HTR-8/SVneo (cell line): ENCODE results near the gene FHIT.

Experiments used
- DNase-seq: peaks from one replicate; pipeline ENCODE4 v3.0.0; 2011; ENCODE audit warnings: low spot score, mixed read lengths; ENCODE audit not compliant: insufficient read length
- FAIRE-seq: peaks from 2 replicates; lab custom pipeline; 2011; peaks lifted over from hg19 to GRCh38; lab: Jason Lieb, UNC

The FHIT gene

DNA sequence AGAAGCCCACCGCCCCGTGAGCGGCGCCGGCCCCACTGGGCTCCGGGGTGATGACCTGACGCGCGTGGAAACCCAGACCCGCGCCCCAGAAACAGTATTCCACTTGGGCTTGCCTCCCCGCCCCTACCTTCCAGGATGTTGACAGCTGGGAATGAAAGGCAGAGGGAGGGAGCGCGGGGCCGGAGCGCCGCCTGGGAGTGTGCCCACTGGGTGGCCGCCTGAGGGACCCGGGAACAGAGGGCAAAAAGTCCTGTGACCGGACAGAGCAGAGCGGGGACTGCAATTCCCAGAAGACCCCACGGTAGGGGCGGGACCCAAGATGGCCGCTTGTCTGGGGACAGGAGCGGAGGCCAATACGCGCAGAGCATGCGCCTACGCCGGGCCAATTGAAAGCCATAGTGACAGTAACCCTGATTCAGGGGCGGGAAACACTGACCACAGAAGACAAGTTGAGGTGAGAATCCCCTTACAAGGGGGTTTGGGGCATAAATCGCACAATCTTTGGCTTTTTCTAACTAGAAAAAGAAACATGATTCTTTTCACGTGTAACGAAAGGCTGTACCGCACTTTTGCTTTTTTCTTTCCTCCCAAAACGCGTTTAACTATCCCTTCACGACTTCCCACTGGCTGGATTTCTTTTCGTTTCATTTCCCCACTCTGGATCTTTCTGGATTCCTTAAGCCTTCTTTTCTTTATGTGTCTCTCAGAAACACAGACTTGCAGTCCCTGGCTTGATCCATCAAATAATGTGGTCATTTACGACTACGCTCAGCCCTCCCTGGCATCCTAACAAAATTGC is at the start of gene FHIT:
Gene FHIT, minus strand, starts transcription at position 279 of the 799 bp plus-strand sequence.
- FAIRE-seq = peak; percentile 89
- peak; percentile 84 for DNase-seq

- DNase-seq = no peak
- FAIRE-seq = no peak
Measured at GRCh38 chr3:61300786-61301185, 49.5 kb upstream of the FHIT start.

GRCh38 chr3:61300006-61300380 is 48.7 kb upstream of the FHIT start:
- FAIRE-seq = no peak
- DNase-seq = no peak

DNA sequence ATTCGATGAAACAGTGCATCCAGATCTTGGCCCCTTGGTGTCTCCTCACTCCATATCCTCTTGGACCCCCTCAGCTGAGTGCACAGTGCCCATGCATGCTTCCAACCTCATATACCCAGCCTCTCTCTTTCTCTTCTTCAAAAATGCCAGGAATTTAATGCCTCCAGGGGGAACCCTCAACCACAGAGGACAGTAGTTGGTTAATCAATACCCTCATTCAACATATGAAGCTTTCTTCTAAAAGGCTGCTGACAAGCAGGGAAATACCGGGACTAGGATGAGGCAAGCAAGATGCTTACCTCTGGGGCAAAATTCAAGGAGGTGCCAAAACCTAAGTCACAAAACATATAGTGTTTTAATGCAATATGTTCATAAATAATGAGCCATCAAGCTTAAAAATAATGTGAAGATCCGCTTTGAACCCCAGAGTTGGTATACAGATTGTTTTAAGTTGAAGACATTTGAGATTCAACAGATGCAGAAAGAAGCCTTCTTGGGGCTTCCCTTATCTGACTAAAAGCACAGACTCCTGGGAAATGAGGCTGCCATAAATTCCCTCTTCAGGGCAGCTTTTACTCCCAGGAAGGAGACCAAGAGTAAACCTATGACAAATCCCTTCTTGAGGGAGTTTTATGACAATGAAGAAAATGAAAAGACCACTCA is 48.2 kb upstream of the FHIT start:
- FAIRE-seq (no peak), DNase-seq (no peak)

DNA sequence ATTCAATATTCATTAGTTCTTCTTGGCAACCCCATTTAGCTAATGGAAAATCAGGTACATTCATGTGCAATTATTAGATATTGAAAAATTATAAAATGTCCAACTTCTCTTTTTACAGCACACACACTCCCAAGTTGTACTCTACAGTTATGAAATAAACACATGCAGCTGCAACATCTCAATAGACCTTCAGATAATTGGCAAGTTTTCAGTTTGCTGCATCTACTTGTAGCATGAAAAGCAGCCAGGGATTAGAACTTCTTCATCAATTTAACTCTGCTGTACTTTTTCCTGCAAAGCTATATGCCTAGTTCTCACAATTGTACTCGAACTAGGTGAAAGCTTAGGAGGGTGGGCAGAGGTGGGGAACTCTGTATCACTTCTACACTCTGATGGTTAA is 46.6 kb upstream of the FHIT start:
- no peak for FAIRE-seq
- DNase-seq = no peak

DNA sequence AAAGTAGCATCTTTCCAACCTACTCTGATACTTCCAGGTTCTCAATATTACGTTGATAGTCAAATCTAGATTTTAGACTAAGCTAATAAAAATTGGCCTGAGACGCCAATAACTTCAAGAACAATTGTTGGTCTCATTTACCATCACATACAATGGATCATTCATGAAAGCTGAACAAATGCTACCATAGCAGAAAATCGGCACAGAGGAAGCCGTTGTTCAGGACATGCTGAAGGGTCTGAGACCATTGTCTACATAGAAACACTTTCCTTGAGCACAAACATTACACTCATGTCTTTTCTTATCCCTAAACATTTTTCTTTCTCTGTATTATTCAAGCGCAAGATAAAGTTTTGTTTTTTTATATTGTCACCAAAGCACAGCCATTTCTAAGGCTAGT is 37.2 kb upstream of the FHIT start:
- FAIRE-seq = no peak
- DNase-seq = no peak

- DNase-seq (no peak), FAIRE-seq (no peak)
Measured at GRCh38 chr3:61283876-61284275, 32.6 kb upstream of the FHIT start.

DNA sequence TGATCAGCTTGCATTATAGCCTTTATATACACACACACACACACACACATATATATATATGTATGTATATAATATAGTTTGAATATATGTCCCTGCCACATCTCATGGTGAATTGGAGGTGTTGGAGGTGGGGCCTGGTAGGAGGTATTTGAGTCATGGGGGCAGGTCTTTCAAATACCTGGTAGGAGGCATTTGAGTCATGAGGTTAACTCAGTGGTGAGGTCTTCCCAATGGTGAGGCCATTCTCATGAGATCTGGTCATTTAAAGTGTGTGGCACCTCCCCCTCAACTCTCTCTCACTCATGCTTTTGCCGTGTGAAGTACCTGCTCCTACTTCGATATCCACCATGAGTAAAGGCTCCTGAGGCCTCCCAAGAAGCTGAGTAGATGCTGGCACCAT is 27.5 kb upstream of the FHIT start:
- no peak for DNase-seq
- FAIRE-seq = no peak

GRCh38 chr3:61277411-61277810 is 26.2 kb upstream of the FHIT start:
- no peak for FAIRE-seq

DNA sequence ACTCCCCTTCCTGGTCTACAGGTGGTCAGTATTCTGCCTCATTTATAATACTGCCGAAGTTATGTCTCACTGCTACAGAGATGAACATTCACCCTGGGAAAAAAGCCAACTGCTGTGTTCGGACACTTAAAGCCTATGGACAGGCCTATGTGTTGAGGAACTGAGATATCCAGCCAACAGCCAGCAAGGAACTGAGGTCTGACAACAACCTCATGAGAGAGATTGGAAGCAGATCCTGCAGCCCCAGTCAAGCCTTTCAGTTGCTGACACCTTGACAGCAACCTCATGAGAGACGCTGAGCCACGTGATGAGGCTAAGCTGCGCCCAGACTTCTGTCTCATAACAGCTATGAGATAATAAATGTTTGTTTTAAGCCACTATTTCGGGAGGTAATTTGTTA is 18.2 kb upstream of the FHIT start:
- FAIRE-seq (no peak), DNase-seq (no peak)

More at GRCh38 chr3:61277411-61277810, 26.2 kb upstream of the FHIT start:
- no peak for DNase-seq

DNA sequence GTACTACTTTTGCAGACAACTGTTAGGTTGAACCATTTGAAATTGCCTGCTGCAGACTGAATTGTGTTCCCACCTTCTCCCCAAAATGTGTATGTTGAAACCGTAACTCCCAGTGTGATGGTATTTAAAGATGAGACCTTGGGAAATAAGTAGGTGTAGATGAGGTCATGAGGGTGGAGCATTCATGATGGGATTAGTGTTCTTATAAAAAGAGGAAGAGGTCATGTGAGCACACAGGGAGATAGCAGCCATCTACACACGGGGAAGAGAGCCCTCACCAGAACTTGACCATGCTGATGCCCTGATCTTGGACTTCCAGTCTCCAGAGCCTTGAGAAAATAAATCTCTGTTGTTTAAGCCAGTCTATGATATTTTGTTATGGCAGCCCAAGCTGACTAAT is 17.4 kb upstream of the FHIT start:
- DNase-seq = no peak

GRCh38 chr3:61264281-61264680 is 13.0 kb upstream of the FHIT start:
- FAIRE-seq (no peak), DNase-seq (no peak)

More for the DNA sequence above, 17.4 kb upstream of the FHIT start:
- FAIRE-seq = no peak

GRCh38 chr3:61257148-61257547 is 5.9 kb upstream of the FHIT start:
- FAIRE-seq (no peak), DNase-seq (no peak)

- no peak for FAIRE-seq
- DNase-seq = no peak
Measured at GRCh38 chr3:61253756-61254155, 2.5 kb upstream of the FHIT start.

- FAIRE-seq = no peak
- DNase-seq = no peak
Measured at GRCh38 chr3:61252836-61253235, 1.6 kb upstream of the FHIT start.

GRCh38 chr3:61250784-61251173 is 473 bp downstream of the FHIT start:
- DNase-seq = no peak
- no peak for FAIRE-seq

DNA sequence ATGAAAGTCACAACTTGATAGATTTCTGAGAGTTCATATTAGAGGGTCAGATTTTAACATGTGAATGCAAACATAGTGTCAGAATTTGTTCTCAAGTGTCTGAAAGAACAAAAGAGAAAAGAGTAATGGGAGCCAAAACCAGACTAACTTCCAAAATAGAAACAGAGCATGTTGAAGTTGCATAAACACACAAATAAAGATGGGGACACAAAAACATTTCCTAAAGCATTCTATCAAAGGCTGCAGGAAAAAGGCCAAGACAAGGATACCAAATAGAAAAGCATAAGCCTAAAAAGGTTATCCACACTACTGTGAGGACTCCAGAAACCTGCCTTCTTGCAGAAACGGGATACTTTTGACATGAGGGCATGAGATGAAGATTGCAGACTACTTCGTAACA is 2.8 kb downstream of the FHIT start:
- FAIRE-seq (no peak), DNase-seq (no peak)

- DNase-seq (no peak), FAIRE-seq (no peak)
Measured at GRCh38 chr3:61247191-61247590, 4.1 kb downstream of the FHIT start.

DNA sequence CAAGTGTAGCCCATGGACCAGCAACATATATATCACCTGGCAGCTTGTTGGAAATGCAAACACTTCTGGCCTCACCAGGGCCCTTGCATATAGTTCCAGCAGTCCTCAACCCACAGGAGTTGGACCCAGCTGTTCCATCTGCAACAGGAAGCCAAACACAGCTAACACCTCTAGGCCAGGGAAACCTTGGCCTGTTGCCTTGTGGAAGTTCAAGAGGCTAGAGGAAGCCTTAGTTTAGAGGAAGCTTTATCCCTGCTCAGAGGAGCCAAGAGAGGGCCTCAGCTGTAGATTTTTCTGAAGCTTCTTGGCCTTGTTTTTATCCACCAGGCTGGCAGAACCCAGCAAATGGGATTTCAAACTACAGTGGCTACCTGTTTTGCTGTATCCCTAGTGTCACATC is 11.4 kb downstream of the FHIT start:
- FAIRE-seq (no peak), DNase-seq (no peak)

GRCh38 chr3:61237858-61238257 is 13.4 kb downstream of the FHIT start:
- FAIRE-seq = no peak
- DNase-seq = no peak

GRCh38 chr3:61236556-61236955 is 14.7 kb downstream of the FHIT start:
- FAIRE-seq (no peak), DNase-seq (no peak)

GRCh38 chr3:61233746-61234145 is 17.5 kb downstream of the FHIT start:
- DNase-seq (no peak), FAIRE-seq (no peak)
